ENCODE results near the gene PTPRG.

PTPRG gene

DNA sequence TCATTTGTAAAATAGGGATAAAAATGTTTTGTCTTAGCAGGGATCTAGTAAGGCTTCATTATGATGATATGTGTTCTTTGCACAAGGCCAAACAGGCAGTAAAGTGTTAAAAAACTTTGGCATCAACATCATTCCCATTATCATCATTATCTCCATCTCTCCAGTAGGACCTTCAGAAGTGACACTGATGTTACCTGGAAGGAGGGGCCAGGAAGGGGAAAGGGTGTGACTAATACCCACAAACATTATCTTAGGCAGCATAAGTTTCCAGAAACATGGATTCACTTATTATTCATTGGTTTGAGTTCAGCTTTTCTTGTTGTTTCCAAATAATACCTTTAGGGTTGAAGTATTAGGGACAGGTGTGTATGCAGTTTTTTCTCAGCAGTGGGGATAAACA, 399.6 kb downstream of the PTPRG start:
- no peak for DNase-seq (ENCODE audit: low read depth in 2 of 2)

- DNase-seq (ENCODE audit: low read depth in 2 of 2): no peak
These were observed 400.5 kb downstream of the PTPRG start for GRCh38 chr3:61961900-61962299.

GRCh38 chr3:61964566-61964965, 403.2 kb downstream of the PTPRG start:
- DNase-seq (ENCODE audit: low read depth in 2 of 2): no peak

DNA sequence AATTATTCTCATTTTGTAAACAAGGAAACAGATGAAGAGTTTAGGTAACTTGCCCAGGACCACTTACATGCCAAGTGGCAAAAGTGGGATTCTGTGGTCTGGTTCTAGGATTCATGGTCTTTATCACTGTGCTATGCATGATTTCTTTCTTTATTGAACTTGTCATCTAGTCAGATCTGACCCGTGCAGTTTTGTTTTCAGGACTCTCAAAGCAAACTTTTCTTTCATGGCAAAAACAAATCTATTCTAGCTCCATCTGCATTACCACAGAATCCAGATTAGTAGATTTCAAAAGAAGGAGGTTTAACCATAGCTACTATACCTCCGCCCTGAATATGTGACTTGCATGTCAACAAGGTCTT, 404.4 kb downstream of the PTPRG start:
- no peak for DNase-seq (ENCODE audit: low read depth in 2 of 2)

GRCh38 chr3:61966200-61966599, 404.8 kb downstream of the PTPRG start:
- DNase-seq (ENCODE audit: low read depth in 2 of 2): no peak

- no peak for DNase-seq (ENCODE audit: low read depth in 2 of 2)
These were observed 405.6 kb downstream of the PTPRG start for GRCh38 chr3:61967019-61967418.

DNA sequence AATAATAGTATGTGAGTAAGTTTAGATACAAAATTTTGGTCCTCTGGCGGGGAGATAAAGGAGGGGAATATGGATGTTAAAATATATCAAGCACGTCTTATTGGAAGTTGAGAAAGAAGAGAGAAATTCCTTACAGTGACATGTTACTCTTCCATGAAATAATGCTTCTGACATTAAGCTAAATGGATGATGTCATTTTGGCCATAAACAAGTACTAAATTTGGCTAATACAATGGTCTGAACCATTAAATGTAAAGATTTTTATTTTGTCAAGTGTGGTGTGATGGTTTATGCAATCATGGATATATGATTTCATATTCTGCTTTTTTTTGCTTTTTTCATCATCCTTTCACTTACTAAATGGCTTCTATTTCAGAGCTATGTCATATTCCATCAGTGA, 406.6 kb downstream of the PTPRG start:
- no peak for DNase-seq (ENCODE audit: low read depth in 2 of 2)

GRCh38 chr3:61974662-61975061, 413.3 kb downstream of the PTPRG start:
- DNase-seq (ENCODE audit: low read depth in 2 of 2): no peak

GRCh38 chr3:61975199-61975598, 413.8 kb downstream of the PTPRG start:
- DNase-seq (ENCODE audit: low read depth in 2 of 2): no peak

DNA sequence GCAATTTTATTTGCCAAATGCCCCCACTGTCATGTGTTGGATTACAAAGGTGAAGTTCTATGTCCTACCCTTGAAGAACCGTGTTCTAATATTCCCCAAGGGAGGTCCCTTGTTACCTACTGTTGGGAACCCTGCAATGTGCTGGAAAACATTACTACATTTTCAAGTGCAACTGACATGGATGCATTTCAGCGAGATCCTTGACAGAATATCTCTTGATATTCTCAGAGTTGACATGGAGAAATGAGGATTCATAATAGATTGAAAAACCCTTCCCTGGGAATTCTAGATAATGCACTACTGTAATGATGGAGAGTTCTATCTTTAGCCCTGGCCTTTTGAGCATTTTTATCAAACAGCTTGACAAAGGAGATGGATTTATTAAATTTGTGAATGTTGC, 414.6 kb downstream of the PTPRG start:
- no peak for DNase-seq (ENCODE audit: low read depth in 2 of 2)

DNA sequence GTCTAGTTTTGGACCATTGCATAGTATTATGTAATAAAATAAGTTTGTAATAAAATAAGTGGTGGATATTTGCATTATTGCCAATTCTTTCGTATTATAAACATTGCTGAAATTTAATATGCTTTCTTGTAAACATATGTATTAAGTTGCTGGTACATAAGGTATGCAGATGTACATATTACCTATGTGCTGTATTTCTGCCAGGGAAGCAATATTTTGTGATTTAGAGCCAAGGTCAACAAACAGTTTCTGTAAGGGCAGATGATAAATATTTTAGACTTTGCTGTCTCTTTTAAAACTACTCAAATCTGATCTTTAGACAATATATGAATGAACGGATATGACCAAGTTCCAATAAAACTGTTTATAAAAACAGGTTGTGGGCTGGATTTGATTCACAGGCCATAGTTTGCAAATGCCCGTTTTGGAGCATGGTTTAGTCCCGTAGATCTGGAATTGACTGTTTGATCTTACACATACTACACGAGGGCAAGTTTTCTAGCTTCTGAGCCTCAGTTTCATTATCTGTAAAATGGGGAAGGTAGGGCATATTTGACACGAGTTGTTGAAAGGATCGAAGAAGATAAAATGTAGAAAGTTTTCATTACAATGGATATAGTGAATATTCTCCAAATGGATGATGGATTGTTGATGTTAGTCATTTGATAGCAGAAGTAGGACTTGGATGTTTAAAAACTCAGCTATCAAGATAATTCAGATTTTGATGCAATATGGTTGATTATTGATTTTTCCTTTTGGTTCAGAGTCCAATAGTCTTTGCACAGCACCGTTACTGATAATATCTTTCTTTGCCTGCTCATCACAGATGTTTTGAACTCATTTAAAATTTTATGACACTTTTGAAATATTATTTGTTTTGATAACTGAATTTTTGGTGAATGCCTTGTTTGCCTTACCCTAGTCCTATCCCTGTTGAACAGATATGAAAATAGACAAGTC, 417.4 kb downstream of the PTPRG start:
- no peak for DNase-seq (ENCODE audit: low read depth in 2 of 2)

DNA sequence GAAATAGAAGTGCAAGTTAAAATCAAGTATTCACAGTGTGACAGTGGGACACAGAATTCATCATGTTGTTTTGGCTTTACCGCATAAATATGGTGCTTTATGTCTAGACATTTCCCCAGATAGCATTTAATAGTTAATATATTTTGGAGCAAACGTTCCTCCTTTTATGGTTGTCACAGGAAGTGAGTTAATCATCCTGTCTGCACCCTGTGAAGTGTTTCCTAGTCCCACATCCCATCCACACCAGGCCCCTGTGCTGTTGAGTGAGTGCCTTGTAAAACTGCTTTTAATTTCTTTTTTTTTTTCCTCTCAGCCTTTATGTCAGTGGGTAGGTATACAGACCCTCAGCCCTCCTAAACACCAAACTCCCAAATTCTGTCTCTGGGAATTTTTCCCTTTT, 418.3 kb downstream of the PTPRG start:
- DNase-seq (ENCODE audit: low read depth in 2 of 2): no peak

DNA sequence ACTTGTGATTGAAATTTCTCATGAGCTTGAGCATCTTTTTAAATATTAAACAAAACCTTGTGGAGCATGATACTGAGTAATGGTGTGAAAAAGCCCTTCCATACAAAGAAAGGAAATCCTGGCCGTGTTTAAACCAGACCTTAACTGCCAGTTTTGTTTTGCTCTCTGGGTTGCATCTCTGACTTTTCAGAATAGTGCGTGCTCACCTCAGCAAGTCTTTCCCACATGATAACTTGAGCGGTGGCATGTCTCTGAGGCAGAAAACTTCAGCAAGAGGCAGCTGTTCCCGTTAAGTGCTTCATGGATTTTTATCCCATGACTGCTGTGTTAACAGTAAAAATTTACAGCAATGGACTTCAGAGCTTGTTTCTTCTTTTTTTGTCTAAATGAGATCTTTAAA, 418.7 kb downstream of the PTPRG start:
- no peak for DNase-seq (ENCODE audit: low read depth in 2 of 2)

GRCh38 chr3:61981060-61981459, 419.7 kb downstream of the PTPRG start:
- no peak for DNase-seq (ENCODE audit: low read depth in 2 of 2)

DNA sequence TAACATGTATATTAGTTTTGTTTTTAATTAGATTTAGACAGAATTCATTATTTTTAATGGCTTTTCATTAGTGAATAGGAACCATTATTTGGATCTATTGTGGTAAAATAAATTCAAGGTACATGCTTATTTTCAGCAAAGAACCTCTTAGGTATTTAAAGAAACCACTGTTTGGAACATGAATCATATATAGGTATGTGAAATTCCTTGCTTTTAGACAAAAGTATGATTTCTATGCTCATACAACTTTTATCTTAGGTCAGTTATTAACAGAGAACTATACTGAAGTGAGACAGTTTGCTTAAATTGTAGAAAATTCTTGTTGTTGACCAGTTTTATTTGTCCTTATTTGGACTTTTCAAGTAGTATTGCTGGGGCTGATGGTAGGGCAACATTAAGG, 422.1 kb downstream of the PTPRG start:
- DNase-seq (ENCODE audit: low read depth in 2 of 2): no peak

DNA sequence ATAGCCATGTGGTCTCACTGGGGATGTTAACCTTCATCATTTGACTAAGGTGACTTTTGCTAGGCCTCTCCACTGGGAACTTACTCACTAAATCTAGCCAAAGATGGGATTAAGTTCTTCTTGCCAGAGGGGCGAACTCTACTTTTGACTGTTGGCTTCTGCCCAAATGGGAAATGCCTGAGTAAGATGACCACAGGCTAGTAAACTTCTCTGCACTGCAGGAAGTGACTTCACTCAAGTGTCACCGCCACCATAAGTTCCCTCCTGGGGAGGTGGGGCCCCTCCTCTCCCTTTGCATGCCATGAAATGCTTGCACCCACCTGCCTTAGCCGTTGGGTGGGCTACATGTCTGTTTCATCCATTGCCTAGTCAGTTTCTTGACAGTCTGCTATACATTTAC, 423.6 kb downstream of the PTPRG start:
- DNase-seq (ENCODE audit: low read depth in 2 of 2): no peak

DNA sequence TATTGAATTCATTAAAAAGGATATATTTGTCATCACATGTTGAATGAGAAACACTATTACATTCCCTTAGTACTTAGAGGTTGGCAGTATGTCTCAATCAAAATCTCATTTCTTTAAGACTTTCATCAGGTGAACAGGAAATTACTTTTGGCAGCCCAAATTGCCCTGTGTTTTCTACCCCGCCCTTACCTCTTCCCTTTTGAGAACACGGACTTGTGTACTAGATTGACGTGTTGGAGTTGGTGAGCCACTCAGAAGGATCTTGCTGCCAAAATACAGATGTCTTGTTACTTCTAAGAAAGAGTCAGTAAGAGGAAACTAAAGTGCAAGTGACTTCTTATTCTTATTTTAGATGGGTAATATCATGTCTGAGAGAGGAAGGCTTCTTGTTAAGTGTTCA, 425.1 kb downstream of the PTPRG start:
- DNase-seq (ENCODE audit: low read depth in 2 of 2): no peak

GRCh38 chr3:61989681-61990080, 428.3 kb downstream of the PTPRG start:
- DNase-seq (ENCODE audit: low read depth in 2 of 2): no peak

DNA sequence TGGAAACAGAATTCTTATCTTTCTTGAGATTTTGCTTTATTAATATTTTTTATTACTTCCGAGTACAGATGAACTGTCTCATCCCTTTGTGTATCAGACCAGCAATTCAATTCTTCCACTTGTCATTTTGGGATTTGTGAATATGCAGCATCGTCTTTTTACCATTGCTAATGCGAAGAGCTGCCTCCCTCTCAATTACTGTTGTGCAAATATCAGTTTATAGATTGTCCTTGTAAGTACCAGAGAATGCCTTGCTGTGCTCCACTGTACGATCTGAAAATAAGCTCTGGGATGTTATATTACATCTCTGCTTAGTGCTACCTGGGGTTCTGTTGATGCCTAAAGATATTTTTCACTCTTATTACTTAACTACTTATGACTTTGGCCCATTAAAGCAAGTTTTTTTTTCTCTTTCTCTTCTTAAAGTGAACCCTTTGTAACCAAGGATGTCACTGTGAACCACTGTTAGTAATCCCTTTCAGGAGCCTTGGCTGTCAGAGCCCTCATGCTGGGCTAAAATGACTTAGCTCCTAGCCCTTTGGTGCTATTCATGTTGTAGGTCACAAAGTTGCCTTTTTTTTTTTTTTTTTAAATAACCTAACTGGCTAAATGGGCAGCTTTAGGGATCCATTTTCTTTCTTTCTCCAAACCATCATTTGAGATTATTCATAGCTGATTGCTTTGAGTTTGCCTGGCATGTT, 429.1 kb downstream of the PTPRG start:
- no peak for DNase-seq (ENCODE audit: low read depth in 2 of 2)

DNA sequence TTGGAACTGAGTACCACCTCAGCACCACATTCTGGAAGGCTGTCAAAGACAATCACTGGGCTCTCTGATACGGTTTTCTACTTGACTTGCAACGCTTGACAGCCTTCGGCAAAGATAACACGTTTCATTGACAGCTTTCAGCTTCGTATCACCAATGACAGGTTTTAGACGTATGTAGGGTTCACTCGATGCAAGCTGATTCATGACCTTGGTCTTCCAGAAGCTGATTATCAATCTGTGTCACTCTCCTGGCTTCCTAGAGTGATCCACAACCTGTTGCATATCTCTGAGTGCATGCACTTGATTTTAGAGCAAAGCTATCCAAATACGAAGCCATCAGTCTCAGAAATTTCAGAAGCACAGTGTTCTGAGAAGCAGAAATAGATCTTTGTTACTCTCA, 430.3 kb downstream of the PTPRG start:
- DNase-seq (ENCODE audit: low read depth in 2 of 2): no peak

DNA sequence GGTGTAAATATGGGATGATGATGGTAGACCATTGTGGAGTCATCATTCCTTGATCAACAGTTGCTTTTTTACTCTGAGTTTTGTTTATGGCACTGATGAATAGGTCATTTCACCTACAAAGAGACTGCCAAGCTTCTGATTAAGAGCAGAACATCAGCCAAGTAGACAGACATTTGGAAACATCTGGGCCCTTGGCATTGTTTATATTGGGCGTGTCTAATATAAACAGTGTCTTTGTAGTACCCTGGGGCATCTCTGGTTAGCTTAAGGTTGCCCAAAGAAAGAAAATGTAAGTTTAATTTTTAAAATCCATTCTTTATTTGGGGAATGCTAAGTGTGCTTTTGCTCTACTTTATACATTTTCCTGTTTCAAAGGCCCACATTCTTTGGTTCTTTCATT, 435.0 kb downstream of the PTPRG start:
- no peak for DNase-seq (ENCODE audit: low read depth in 2 of 2)

- DNase-seq (ENCODE audit: low read depth in 2 of 2): no peak
These were observed 435.7 kb downstream of the PTPRG start for GRCh38 chr3:61997101-61997500.

DNA sequence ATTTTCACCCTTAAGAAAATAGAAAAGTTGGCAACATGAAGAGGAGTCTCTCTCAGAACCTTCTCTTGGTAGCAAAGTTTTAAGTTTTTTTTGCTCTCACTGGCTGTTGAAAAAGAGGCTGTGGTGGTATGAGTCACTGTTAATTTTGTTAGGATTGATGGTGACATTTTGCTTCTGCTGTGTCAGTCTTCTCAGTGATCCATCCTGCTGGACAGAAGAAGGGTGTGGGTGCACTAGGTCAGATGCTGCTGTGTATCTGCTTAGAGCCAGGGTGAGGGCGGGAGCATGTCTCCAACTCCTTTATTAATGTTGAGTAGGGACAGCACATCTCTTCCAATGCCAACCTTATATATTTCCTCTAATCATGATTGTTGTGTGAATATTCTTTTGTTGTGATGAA, 442.5 kb downstream of the PTPRG start:
- no peak for DNase-seq (ENCODE audit: low read depth in 2 of 2)
